HG03520 (cell line): ENCODE results near the gene SNW1.

Experiments
- ATAC-seq: cut with Tn5 transposase; IDR thresholded peaks from one replicate; pipeline ENCODE4 v1.9.1; 2021; ENCODE audit warnings: mild to moderate bottlenecking, moderate library complexity; ENCODE audit not compliant: unreplicated experiment

SNW1 gene

GRCh38 chr14:77673193-77673592, 87.8 kb downstream of the SNW1 start:
- no peak for ATAC-seq
